ENCODE results near the gene PLCB1. TPM values are rescaled to one million over a fixed set of nuclear protein-coding genes. Genes with fewer than 3 reads are reported as not detected.

Gene PLCB1
- total RNA-seq, 1 experiment from 2014 or later: 11.3 TPM

DNA sequence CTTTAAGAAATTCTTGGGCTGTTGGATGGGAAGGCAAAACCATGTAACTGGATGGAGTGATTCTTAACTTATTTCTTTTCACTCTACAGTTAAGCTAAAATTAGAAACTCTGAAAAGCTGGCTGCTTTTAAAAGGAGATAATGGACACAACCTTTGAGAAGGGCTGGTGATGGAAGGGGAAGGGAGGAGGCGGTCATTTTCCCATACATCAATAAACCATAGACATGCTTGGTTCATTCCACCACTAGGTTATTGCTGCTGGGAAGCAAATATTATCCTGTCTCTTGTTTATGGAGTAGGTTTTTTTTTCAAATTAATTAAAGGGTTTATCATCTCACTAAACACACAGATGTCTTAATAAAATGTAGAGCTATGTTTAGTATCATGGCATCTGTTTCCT lies 76.2 kb downstream of the PLCB1 start (continued):
- TF ChIP-seq CTCF (IDR thresholded peaks at IDR 0.05): no peak
- no peak for TF ChIP-seq ERG (CRISPR knock-in tag; IDR thresholded peaks at IDR 0.05)

DNA sequence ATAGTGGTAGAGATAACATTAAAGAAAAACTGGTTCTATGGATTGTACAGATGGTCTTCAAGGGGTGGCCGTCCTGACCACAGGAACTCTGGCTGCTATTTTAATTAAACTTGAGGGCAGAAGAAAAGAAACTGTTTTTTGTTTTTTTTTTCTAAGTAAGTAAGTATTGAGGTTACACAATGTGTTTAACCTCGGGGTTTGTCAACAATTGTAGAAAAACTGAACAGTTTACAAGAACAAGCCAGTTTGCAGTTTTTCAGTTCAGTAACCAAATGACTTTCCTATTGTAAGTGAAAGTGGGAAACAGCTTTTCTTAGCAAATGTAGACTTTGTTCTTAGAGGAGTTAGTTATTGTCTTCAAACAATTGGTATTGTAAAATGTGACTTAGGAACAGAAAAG lies 77.0 kb downstream of the PLCB1 start:
- no peak for ATAC-seq
- no peaks in the 10 kb centered on the region for H3K27me3 Mint-ChIP-seq (ENCODE audit: low read depth)
- CTCF ChIA-PET: no interaction called here
- H3K9me3 Mint-ChIP-seq: no peaks in the 10 kb centered on the region
- POLR2A ChIA-PET: no interaction called here
- DNase-seq (ENCODE audit: low spot score): no peak
- no peaks in the 10 kb centered on the region for H3K36me3 Mint-ChIP-seq
- TF ChIP-seq ATF2 (CRISPR knock-in tag; IDR thresholded peaks at IDR 0.05; ENCODE audit: borderline replicate concordance, low read depth): no peak
- TF ChIP-seq, protein P1, sequence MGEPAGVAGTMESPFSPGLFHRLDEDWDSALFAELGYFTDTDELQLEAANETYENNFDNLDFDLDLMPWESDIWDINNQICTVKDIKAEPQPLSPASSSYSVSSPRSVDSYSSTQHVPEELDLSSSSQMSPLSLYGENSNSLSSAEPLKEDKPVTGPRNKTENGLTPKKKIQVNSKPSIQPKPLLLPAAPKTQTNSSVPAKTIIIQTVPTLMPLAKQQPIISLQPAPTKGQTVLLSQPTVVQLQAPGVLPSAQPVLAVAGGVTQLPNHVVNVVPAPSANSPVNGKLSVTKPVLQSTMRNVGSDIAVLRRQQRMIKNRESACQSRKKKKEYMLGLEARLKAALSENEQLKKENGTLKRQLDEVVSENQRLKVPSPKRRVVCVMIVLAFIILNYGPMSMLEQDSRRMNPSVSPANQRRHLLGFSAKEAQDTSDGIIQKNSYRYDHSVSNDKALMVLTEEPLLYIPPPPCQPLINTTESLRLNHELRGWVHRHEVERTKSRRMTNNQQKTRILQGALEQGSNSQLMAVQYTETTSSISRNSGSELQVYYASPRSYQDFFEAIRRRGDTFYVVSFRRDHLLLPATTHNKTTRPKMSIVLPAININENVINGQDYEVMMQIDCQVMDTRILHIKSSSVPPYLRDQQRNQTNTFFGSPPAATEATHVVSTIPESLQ (CRISPR knock-in tag; IDR thresholded peaks at IDR 0.05): no peak
- TF ChIP-seq CBFB (CRISPR knock-in tag; IDR thresholded peaks at IDR 0.05; ENCODE audit: low read depth): no peak
- TF ChIP-seq MXD4 (CRISPR knock-in tag; IDR thresholded peaks at IDR 0.05; ENCODE audit: borderline replicate concordance): no peak
- TF ChIP-seq NFE2L1 (CRISPR knock-in tag; IDR thresholded peaks at IDR 0.05): no peak
- TF ChIP-seq IRF2 (CRISPR knock-in tag; IDR thresholded peaks at IDR 0.05; ENCODE audit: borderline replicate concordance, low read depth): no peak
- TF ChIP-seq, protein P2, sequence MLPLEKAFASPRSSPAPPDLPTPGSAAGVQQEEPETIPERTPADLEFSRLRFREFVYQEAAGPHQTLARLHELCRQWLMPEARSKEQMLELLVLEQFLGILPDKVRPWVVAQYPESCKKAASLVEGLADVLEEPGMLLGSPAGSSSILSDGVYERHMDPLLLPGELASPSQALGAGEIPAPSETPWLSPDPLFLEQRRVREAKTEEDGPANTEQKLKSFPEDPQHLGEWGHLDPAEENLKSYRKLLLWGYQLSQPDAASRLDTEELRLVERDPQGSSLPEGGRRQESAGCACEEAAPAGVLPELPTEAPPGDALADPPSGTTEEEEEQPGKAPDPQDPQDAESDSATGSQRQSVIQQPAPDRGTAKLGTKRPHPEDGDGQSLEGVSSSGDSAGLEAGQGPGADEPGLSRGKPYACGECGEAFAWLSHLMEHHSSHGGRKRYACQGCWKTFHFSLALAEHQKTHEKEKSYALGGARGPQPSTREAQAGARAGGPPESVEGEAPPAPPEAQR (CRISPR knock-in tag; IDR thresholded peaks at IDR 0.05): no peak
- TF ChIP-seq JUN (CRISPR knock-in tag; IDR thresholded peaks at IDR 0.05): no peak
- TF ChIP-seq CREB1 (CRISPR knock-in tag; IDR thresholded peaks at IDR 0.05): no peak
- TF ChIP-seq, protein P3, sequence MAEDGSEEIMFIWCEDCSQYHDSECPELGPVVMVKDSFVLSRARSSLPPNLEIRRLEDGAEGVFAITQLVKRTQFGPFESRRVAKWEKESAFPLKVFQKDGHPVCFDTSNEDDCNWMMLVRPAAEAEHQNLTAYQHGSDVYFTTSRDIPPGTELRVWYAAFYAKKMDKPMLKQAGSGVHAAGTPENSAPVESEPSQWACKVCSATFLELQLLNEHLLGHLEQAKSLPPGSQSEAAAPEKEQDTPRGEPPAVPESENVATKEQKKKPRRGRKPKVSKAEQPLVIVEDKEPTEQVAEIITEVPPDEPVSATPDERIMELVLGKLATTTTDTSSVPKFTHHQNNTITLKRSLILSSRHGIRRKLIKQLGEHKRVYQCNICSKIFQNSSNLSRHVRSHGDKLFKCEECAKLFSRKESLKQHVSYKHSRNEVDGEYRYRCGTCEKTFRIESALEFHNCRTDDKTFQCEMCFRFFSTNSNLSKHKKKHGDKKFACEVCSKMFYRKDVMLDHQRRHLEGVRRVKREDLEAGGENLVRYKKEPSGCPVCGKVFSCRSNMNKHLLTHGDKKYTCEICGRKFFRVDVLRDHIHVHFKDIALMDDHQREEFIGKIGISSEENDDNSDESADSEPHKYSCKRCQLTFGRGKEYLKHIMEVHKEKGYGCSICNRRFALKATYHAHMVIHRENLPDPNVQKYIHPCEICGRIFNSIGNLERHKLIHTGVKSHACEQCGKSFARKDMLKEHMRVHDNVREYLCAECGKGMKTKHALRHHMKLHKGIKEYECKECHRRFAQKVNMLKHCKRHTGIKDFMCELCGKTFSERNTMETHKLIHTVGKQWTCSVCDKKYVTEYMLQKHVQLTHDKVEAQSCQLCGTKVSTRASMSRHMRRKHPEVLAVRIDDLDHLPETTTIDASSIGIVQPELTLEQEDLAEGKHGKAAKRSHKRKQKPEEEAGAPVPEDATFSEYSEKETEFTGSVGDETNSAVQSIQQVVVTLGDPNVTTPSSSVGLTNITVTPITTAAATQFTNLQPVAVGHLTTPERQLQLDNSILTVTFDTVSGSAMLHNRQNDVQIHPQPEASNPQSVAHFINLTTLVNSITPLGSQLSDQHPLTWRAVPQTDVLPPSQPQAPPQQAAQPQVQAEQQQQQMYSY (CRISPR knock-in tag; IDR thresholded peaks at IDR 0.05): no peak
- no peak overlapping the region for H3K4me3 Mint-ChIP-seq
- H3K27ac Mint-ChIP-seq: no peak overlapping the region
- H3K4me1 Mint-ChIP-seq: peaks cover 21% of the 10 kb centered on the region

DNA sequence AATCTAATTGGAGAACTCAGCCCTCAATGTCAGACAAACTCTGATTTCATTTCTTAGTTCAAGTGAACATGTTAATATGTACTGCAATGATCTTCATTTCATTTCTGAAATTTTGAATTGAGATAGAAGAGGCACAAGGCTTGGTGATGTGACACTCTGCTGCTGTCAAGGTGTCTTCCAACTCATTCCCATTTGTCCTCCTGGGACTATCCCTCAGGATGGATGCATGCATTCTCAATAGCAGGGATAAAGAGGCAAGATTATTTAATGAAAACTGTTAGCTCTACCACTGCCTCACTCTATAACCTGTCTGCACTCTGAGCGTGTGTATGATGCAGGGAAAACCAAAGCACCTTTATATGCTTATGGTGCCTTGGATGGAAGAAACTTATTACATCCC lies 78.7 kb downstream of the PLCB1 start:
- CTCF ChIA-PET: no interaction called here
- no peak for TF ChIP-seq MXD4 (CRISPR knock-in tag; IDR thresholded peaks at IDR 0.05; ENCODE audit: borderline replicate concordance)
- no peak for TF ChIP-seq TEAD4 (CRISPR knock-in tag; IDR thresholded peaks at IDR 0.05)
- no peak for TF ChIP-seq MAX (CRISPR knock-in tag; IDR thresholded peaks at IDR 0.05)
- no peak for TF ChIP-seq HMGA2 (CRISPR knock-in tag; IDR thresholded peaks at IDR 0.05)
- no peak for TF ChIP-seq FOXK1 (CRISPR knock-in tag; IDR thresholded peaks at IDR 0.05)
- TF ChIP-seq, protein P4, sequence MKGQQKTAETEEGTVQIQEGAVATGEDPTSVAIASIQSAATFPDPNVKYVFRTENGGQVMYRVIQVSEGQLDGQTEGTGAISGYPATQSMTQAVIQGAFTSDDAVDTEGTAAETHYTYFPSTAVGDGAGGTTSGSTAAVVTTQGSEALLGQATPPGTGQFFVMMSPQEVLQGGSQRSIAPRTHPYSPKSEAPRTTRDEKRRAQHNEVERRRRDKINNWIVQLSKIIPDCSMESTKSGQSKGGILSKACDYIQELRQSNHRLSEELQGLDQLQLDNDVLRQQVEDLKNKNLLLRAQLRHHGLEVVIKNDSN (CRISPR knock-in tag; IDR thresholded peaks at IDR 0.05): no peak
- TF ChIP-seq, protein P5, sequence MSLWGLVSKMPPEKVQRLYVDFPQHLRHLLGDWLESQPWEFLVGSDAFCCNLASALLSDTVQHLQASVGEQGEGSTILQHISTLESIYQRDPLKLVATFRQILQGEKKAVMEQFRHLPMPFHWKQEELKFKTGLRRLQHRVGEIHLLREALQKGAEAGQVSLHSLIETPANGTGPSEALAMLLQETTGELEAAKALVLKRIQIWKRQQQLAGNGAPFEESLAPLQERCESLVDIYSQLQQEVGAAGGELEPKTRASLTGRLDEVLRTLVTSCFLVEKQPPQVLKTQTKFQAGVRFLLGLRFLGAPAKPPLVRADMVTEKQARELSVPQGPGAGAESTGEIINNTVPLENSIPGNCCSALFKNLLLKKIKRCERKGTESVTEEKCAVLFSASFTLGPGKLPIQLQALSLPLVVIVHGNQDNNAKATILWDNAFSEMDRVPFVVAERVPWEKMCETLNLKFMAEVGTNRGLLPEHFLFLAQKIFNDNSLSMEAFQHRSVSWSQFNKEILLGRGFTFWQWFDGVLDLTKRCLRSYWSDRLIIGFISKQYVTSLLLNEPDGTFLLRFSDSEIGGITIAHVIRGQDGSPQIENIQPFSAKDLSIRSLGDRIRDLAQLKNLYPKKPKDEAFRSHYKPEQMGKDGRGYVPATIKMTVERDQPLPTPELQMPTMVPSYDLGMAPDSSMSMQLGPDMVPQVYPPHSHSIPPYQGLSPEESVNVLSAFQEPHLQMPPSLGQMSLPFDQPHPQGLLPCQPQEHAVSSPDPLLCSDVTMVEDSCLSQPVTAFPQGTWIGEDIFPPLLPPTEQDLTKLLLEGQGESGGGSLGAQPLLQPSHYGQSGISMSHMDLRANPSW (CRISPR knock-in tag; conservative IDR thresholded peaks at IDR 0.05; ENCODE audit: low read depth): no peak

More for the DNA sequence above, 78.7 kb downstream of the PLCB1 start:
- no peaks in the 10 kb centered on the region for H3K9me3 Mint-ChIP-seq
- ATAC-seq (no peak), DNase-seq (ENCODE audit: low spot score) (no peak)
- no peaks in the 10 kb centered on the region for H3K27me3 Mint-ChIP-seq (ENCODE audit: low read depth)
- POLR2A ChIA-PET: no interaction called here
- H3K27ac Mint-ChIP-seq: no peak overlapping the region
- H3K4me3 Mint-ChIP-seq: no peak overlapping the region
- no peaks in the 10 kb centered on the region for H3K36me3 Mint-ChIP-seq
- peaks cover 35% of the 10 kb centered on the region for H3K4me1 Mint-ChIP-seq

Data from WTC11 (cell line).